Articular chondrocyte of knee joint (primary cell): ENCODE results near the gene FNDC3B. TPM values are rescaled to one million over a fixed set of nuclear protein-coding genes. Genes with fewer than 3 reads are reported as not detected.

Experiments used
- small RNA-seq: library from RNA; depleted of rRNA; stranded (forward); fragments of <200 nt; gene quantifications from one replicate; pipeline ENCODE3, GENCODE V24; 2012
- total RNA-seq: library from RNA; depleted of rRNA; stranded (reverse); fragments of >200 nt; gene quantifications from 2 replicates; pipeline ENCODE4 v1.2.3, GENCODE V29; 2012

The FNDC3B gene
- total RNA-seq = 210 and 212 TPM in 2 replicates

DNA sequence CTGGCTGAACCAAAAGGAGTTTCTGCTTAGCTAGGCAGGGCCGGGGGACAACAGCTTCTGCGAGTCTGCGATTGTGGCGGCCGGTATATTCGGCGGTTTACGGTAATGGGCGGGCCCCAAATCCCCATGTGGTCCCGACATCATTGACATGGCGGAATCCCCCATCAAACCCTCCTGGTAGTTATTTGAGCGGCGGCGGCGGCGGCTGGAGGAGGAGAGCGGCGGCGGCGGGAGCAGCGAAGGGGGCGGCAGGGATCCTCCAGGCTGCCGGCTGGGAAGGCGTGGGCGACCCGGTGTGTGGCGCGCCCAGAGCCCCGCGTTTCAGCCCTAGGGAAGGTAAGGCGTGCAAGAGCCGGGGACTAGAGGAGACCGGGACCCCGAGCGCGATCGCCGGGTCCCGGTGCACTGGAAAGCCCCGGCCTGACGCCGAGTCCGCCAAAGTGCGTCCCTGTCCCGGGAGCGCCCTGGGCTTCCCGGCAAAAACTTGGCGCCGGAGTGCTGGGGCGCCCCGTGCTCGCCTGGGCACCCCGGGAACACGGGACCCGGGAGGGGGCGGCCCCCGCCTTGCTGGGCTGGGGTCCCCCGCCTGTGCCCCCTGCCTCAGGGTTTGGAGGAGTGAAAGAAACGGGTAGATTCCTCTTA, at the start of gene FNDC3B:
TSS of gene FNDC3B (plus strand) at position 143 of the 642 bp plus-strand sequence. CDS start 72,902 bp downstream, outside the sequence.

DNA sequence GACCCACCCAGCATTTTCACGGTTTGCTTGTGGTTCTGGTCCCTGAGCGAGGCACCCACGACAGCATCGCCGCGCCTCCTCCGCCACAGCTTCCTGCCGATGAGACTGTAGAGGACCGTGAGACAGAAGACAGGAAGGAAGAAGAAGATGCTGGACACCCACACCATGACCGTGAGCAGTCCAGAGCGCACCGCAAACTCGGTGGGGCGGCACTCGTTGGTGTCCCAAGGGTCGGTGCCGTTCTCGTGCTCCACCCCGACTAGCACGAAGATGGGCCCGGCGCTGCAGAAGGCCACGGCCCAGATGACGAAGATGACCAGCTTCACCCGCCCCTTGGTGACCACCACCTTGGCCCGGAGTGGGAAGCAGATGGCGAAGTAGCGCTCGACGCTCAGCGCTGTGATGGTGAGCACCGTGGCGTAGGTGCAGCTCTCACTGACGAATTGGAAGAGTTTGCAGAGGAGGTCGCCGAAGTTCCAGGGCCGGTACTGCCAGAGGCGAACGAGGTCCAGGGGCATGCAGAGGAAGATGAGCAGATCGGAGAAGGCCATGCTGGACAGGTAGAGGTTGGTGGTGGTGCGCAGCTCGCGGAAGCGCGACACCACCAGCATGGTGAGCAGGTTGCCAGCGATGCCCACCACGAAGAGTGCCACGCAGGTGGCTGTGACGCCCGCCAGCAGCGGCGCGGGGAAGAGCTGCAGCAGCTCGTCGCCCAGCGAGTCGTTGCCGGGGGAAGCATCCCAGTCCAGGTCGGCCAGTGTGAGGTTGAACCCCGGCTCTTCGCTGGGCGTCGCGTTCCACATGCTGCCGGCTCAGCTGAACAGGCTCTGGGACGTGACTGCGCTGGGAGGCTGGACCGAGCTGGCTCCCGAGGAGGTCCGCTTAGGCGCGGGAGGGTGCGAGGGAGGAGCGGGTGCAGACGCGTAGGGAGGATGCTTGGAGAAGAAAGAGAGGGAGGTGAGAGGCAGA, 408.5 kb downstream of the FNDC3B start, which contains the start of gene GHSR:
TSS of gene GHSR (minus strand) at position 846 of the 969 bp plus-strand sequence. CDS start at position 803, 43 bp downstream.

Small RNA genes lying within 50 kb of the gene (small RNA-seq; reads per million reads assigned to genes)
- not detected for gene RN7SL141P

Other genes with a start within 250 kb of the FNDC3B start
- gene PLD1, start 229.1 kb upstream of the FNDC3B start, total RNA-seq = 54.0 and 56.6 TPM in 2 replicates
- gene TMEM212, start 196.2 kb upstream of the FNDC3B start, total RNA-seq = not detected in 2 replicates